Endothelial cell of umbilical vein (primary cell): Measurements from ENCODE around the gene SLC39A3. TPM values are rescaled to one million over a fixed set of nuclear protein-coding genes. Genes with fewer than 3 reads are reported as not detected.

ENCODE experiments used
- BruUV-seq: library from RNA; stranded (reverse); fragments of 400-500 nt; replicated peaks from 2 replicates; lab custom pipeline; 2021; lab: Mats Ljungman, UMichigan
- CTCF ChIA-PET: fragments of 300-600, 350-600 bp; sonication (Branson Sonifier 250); formaldehyde crosslinking; loops from one replicate; lab custom pipeline; 2021; ENCODE audit warnings: antibody characterized with exemption, inconsistent platforms; lab: Charles Lee
- POLR2A ChIA-PET: fragments of 300-600, 350-600 bp; sonication (Branson Sonifier 250); formaldehyde crosslinking; loops from one replicate; lab custom pipeline; 2021; ENCODE audit warnings: antibody characterized with exemption, inconsistent platforms; lab: Charles Lee
- DNase-seq: peaks from one replicate; pipeline ENCODE4 v3.0.0-alpha.2; 2011; ENCODE audit warnings: low read depth, low spot score
- FAIRE-seq: peaks from 2 replicates; lab custom pipeline; 2011; peaks lifted over from hg19 to GRCh38; lab: Jason Lieb, UNC
- H2AFZ ChIP-seq: 2 replicates; pipeline ENCODE4 v1.6.0; 2012; ENCODE audit warnings: low read depth, low read length, control low read depth, inconsistent platforms
- H3K27ac ChIP-seq: 2 replicates; pipeline ENCODE4 v1.5.1; 2011; ENCODE audit warnings: low read depth, mild to moderate bottlenecking, control low read depth, low read length, moderate library complexity; ENCODE audit not compliant: insufficient read depth
- H3K27me3 ChIP-seq, 2 experiments: 2 replicates each; pipeline versions ENCODE4 v1.6.0 to v1.6.1; 2011; ENCODE audit warnings: low read length in 2 of 2, mixed read lengths in 1 of 2; ENCODE audit not compliant: control insufficient read depth in 2 of 2, insufficient read depth in 2 of 2
- H3K36me3 ChIP-seq, 2 experiments: 2 replicates in 1 of 2; 3 replicates in 1 of 2; pipeline ENCODE4 v1.5.1; 2011; ENCODE audit warnings: low read length in 2 of 2, mild to moderate bottlenecking in 1 of 2, moderate library complexity in 1 of 2; ENCODE audit not compliant: control insufficient read depth in 2 of 2, insufficient read depth in 2 of 2; ENCODE audit errors: extremely low read depth in 1 of 2
- H3K4me1 ChIP-seq: 3 replicates; pipeline ENCODE4 v1.5.1; 2011; ENCODE audit warnings: mild to moderate bottlenecking, low read length; ENCODE audit not compliant: control insufficient read depth, insufficient read depth; ENCODE audit errors: extremely low read depth
- H3K4me2 ChIP-seq: 2 replicates; pipeline ENCODE4 v1.6.1; 2011; ENCODE audit warnings: low read length, control low read depth, mixed read lengths; ENCODE audit not compliant: insufficient read depth
- H3K4me3 ChIP-seq, 3 experiments: fragments of 200-600 bp in 1 of 3; sonication (generic), shearing (Covaris generic) in 1 of 3; replicated peaks in 1 of 3; 2 replicates each; pipeline ENCODE4 v1.5.1; 2011 to 2016; ENCODE audit warnings: control low read depth in 3 of 3, low read length in 3 of 3, mild to moderate bottlenecking in 2 of 3, inconsistent platforms in 1 of 3, low read depth in 1 of 3, moderate library complexity in 1 of 3; ENCODE audit not compliant: insufficient read depth in 1 of 3
- H3K79me2 ChIP-seq: 2 replicates; pipeline ENCODE4 v1.6.0; 2012; ENCODE audit warnings: low read length, inconsistent platforms; ENCODE audit not compliant: control insufficient read depth, insufficient read depth
- H3K9ac ChIP-seq: replicated peaks from 2 replicates; pipeline ENCODE3; 2011; ENCODE audit warnings: low read length, control low read depth; ENCODE audit not compliant: insufficient read depth; ENCODE audit errors: extremely low read depth
- H3K9me1 ChIP-seq: replicated peaks from 3 replicates; pipeline ENCODE4 v1.6.0; 2011; ENCODE audit warnings: mild to moderate bottlenecking, low read length; ENCODE audit not compliant: control insufficient read depth, insufficient read depth; ENCODE audit errors: extremely low read depth
- H3K9me3 ChIP-seq: replicated peaks from 2 replicates; pipeline ENCODE4 v1.5.1; 2012; ENCODE audit warnings: low read length, inconsistent platforms; ENCODE audit not compliant: control insufficient read depth, insufficient read depth
- H4K20me1 ChIP-seq: replicated peaks from 2 replicates; pipeline ENCODE3; 2011; ENCODE audit warnings: mild to moderate bottlenecking, low read length; ENCODE audit not compliant: control insufficient read depth, insufficient read depth; ENCODE audit errors: extremely low read depth
- EZH2 ChIP-seq: IDR thresholded peaks from 2 replicates; pipeline ENCODE4 v1.6.1; 2012; ENCODE audit warnings: borderline replicate concordance, low read depth, mild to moderate bottlenecking, moderate library complexity, low read length, inconsistent platforms; ENCODE audit not compliant: severe bottlenecking
- FOS ChIP-seq: IDR thresholded peaks from 2 replicates; pipeline ENCODE4 v1.6.1; 2011; ENCODE audit warnings: mild to moderate bottlenecking, low read length, moderate library complexity, borderline replicate concordance; ENCODE audit not compliant: insufficient read depth
- JUN ChIP-seq: IDR thresholded peaks from 2 replicates; pipeline ENCODE4 v1.6.1; 2011; ENCODE audit warnings: borderline replicate concordance, low read depth; ENCODE audit not compliant: insufficient read length, insufficient read depth
- MYC ChIP-seq: IDR thresholded peaks from one replicate; pipeline ENCODE4 v1.6.1; 2011; ENCODE audit warnings: mild to moderate bottlenecking, low read depth, low read length
- POLR2A ChIP-seq: IDR thresholded peaks from 2 replicates; pipeline ENCODE4 v1.6.1; 2012; ENCODE audit warnings: low read depth, mild to moderate bottlenecking, control low read depth, low read length
- POLR2AphosphoS5 ChIP-seq: IDR thresholded peaks from 2 replicates; pipeline ENCODE4 v1.6.1; 2012; ENCODE audit warnings: low read depth, mild to moderate bottlenecking, control low read depth, low read length, moderate library complexity; ENCODE audit not compliant: insufficient read depth
- dilution Hi-C: fragments of 300-500 bp; cut with MboI; formaldehyde crosslinking; loops from one replicate; pipeline ENCODE4 v1.15.0; 2019; ENCODE audit warnings: low sequenced_read_pairs; ENCODE audit not compliant: extremely low pct_ligation_motif_present
- intact Hi-C: fragments of 100-400 bp; cut with micrococcal nuclease; formaldehyde crosslinking; loops from one replicate; pipeline ENCODE4 v1.10.0; 2022
- polyA plus RNA-seq, 4 experiments: library from polyadenylated mRNA; depleted of rRNA in 3 of 4; stranded (reverse) in 3 of 4; unstranded in 1 of 4; fragments of >200 nt; gene quantifications; 2 replicates each; pipeline versions ENCODE4 v1.2.1 to v1.2.3, GENCODE V29; 2011 to 2012; ENCODE audit warnings: missing spikeins in 1 of 4
- total RNA-seq: library from RNA; stranded (reverse); gene quantifications from 2 replicates; pipeline ENCODE4 v1.2.3, GENCODE V29; 2021
- TF ChIP-seq, protein P1 (sequence below), 2 donors: IDR thresholded peaks; 1 replicate in 1 of 2; 2 replicates in 1 of 2; pipeline ENCODE4 v1.5.1; 2011; ENCODE audit warnings: low read length in 2 of 2, mild to moderate bottlenecking in 2 of 2, moderate library complexity in 2 of 2, control low read depth in 1 of 2, inconsistent platforms in 1 of 2, low read depth in 1 of 2; ENCODE audit not compliant: insufficient read depth in 1 of 2; ENCODE audit errors: extremely low read depth in 1 of 2

The SLC39A3 gene
- total and polyA plus RNA-seq, 2 donors (not counting 3 experiments of a cell fraction or from before 2014, with no cell fraction given): 28.0 to 43.1 TPM

DNA sequence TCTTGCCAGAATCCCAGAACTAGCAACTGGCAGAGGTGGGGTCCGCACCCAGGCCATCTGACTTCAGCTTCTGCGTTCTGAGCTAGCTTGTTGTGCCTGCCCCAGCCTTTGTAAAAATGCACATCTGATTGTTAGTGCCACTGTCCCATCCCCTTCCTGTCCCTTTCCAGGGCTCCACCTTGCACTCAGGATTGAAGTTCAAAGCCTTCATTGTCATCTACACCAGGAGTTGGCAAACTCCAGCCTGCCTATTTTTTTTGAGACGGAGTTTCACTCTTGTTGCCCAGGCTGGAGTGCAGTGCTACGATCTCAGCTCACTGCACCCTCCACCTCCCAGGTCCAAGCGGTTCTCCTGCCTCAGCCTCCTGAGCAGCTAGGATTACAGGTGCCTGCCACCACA, 48.4 kb upstream of the SLC39A3 start:
- ChIA-PET POLR2A (interaction anchor here (0.6 kb wide), 1 partner anchor 718 kb away, joined by 3 read pairs; no protein-coding TSS in a partner anchor), CTCF (no interaction called here)
- TF ChIP-seq POLR2AphosphoS5 (no peak), POLR2A (no peak), EZH2 (no peak), MYC (no peak), FOS (no peak), JUN (no peak)
- TF ChIP-seq, protein P1, sequence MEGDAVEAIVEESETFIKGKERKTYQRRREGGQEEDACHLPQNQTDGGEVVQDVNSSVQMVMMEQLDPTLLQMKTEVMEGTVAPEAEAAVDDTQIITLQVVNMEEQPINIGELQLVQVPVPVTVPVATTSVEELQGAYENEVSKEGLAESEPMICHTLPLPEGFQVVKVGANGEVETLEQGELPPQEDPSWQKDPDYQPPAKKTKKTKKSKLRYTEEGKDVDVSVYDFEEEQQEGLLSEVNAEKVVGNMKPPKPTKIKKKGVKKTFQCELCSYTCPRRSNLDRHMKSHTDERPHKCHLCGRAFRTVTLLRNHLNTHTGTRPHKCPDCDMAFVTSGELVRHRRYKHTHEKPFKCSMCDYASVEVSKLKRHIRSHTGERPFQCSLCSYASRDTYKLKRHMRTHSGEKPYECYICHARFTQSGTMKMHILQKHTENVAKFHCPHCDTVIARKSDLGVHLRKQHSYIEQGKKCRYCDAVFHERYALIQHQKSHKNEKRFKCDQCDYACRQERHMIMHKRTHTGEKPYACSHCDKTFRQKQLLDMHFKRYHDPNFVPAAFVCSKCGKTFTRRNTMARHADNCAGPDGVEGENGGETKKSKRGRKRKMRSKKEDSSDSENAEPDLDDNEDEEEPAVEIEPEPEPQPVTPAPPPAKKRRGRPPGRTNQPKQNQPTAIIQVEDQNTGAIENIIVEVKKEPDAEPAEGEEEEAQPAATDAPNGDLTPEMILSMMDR (IDR thresholded peaks at IDR 0.05; ENCODE audit: extremely low read depth in 1 of 2, insufficient read depth in 1 of 2, low read depth in 1 of 2, low read length in 2 of 2): no peak
- no peak overlapping the region for H3K4me3 ChIP-seq
- DNase-seq (no peak), FAIRE-seq (no peak)
- H3K4me2 ChIP-seq: no peak overlapping the region
- BruUV-seq: no TSS peak
- dilution Hi-C loops (no loop called here), intact Hi-C loops (no loop called here)
- H3K27ac ChIP-seq: no peak overlapping the region
- no peaks in the 10 kb centered on the region for H3K27me3 ChIP-seq
- H3K79me2 ChIP-seq: peaks cover 34% of the 10 kb centered on the region
- H3K9me1 ChIP-seq: no peaks in the 10 kb centered on the region
- H3K4me1 ChIP-seq: peaks cover 12% of the 10 kb centered on the region
- H3K36me3 ChIP-seq: peaks cover 0 to 7% of the 10 kb centered on the region in 2 experiments
- no peaks in the 10 kb centered on the region for H3K9me3 ChIP-seq
- no peak overlapping the region for H2AFZ ChIP-seq
- no peak overlapping the region for H3K9ac ChIP-seq
- no peaks in the 10 kb centered on the region for H4K20me1 ChIP-seq
